GM12874 (cell line): ENCODE measurements around the gene PIK3AP1.

Experiments used
- TF ChIP-seq, protein P1 (sequence below): IDR thresholded peaks from 2 replicates; pipeline ENCODE4 v1.5.1; 2011; ENCODE audit warnings: low read depth, mild to moderate bottlenecking, control low read depth, low read length, moderate library complexity; ENCODE audit not compliant: insufficient read depth

Gene PIK3AP1

GRCh38 chr10:96663797-96664196 is 56.5 kb downstream of the PIK3AP1 start:
- TF ChIP-seq, protein P1, sequence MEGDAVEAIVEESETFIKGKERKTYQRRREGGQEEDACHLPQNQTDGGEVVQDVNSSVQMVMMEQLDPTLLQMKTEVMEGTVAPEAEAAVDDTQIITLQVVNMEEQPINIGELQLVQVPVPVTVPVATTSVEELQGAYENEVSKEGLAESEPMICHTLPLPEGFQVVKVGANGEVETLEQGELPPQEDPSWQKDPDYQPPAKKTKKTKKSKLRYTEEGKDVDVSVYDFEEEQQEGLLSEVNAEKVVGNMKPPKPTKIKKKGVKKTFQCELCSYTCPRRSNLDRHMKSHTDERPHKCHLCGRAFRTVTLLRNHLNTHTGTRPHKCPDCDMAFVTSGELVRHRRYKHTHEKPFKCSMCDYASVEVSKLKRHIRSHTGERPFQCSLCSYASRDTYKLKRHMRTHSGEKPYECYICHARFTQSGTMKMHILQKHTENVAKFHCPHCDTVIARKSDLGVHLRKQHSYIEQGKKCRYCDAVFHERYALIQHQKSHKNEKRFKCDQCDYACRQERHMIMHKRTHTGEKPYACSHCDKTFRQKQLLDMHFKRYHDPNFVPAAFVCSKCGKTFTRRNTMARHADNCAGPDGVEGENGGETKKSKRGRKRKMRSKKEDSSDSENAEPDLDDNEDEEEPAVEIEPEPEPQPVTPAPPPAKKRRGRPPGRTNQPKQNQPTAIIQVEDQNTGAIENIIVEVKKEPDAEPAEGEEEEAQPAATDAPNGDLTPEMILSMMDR: no peak

- TF ChIP-seq, protein P1: no peak
Measured at GRCh38 chr10:96661632-96662031, 58.7 kb downstream of the PIK3AP1 start.

GRCh38 chr10:96660297-96660696 is 60.0 kb downstream of the PIK3AP1 start:
- TF ChIP-seq, protein P1: no peak

DNA sequence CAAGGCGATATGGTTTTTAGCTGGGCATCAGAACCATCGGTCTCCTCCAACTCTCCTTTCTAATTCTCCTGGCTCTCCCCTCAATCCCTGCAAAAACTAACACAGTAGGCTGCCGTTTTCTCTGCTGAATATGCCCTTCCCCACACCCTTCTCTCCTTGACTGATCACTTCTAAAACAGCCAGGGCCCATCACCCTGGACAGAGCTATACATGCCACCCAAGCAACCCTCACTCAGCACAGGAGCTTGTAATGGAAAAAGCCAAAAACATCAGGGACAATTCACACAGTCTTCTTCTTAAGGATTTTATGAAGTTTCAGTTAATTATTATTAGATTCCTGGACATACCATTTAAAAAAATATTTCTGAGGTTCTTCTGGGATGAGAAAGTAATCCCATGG is 61.5 kb downstream of the PIK3AP1 start:
- TF ChIP-seq, protein P1: no peak

DNA sequence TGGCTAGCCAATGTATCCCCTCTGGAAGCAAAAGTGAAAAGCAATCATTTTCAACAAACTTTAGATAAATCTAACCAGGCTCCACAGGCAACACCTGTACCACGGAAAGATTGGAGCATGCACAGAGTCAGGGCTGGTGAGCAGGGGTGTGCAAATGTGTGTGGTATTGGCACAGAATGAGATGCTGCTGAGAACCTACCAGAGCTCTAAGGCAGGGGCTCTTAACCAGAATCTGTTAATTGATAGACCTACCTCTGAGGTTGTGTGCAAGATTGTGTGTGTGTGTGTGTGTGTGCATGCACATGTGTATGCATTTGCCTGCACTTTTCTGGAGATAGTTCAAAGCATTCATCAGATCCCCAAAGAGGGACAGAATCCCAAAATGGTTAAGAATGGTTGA is 62.9 kb downstream of the PIK3AP1 start:
- TF ChIP-seq, protein P1: no peak

DNA sequence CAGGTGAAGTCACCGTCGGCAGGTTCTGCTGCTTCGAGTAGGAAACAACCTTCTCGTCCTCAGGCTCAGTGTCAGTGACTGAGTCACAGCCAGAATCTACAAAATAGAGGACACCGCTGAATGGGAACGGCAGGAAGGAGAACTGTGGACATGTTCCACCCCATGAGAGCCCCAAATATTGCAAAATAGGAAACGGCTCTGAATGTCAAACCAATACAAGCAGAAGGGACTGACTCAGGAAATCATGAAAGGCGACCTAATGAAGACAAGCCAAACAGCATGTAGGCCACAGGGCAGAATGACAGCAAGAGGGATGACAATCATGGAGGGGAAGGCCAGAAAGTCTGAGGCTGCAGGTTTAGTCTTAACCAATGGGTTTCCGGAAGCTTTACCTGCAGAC is 63.5 kb downstream of the PIK3AP1 start:
- TF ChIP-seq, protein P1: no peak

GRCh38 chr10:96656198-96656577 is 64.1 kb downstream of the PIK3AP1 start:
- TF ChIP-seq, protein P1: no peak
